Measurements from ENCODE around the gene GCGR.
A peak's percentile ranks its signal among the peaks of the same experiment; 100 is the strongest.

Gene GCGR

GRCh38 chr17:81803728-81804558 is at the start of gene GCGR:
Gene GCGR, plus strand, starts transcription at chr17:81804150. Its CDS starts 4,869 bp downstream, at chr17:81809019.
- no peak for DNase-seq (ENCODE audit: low spot score)

GRCh38 chr17:81792675-81793615 is 11.0 kb upstream of the GCGR start:
- DNase-seq (ENCODE audit: low spot score) = no peak

- DNase-seq (ENCODE audit: low spot score) = no peak
These were observed 9.9 kb upstream of the GCGR start for GRCh38 chr17:81794074-81794476.

GRCh38 chr17:81794509-81794908 is 9.4 kb upstream of the GCGR start:
- no peak for DNase-seq (ENCODE audit: low spot score)

- DNase-seq (ENCODE audit: low spot score) = no peak
These were observed 2.6 kb upstream of the GCGR start for GRCh38 chr17:81801327-81801726.

- no peak for DNase-seq (ENCODE audit: low spot score)
These were observed 1.7 kb upstream of the GCGR start for GRCh38 chr17:81802048-81802758.

GRCh38 chr17:81802856-81803643 is 900 bp upstream of the GCGR start:
- DNase-seq (ENCODE audit: low spot score) = no peak

GRCh38 chr17:81804559-81805399 is 829 bp downstream of the GCGR start:
- DNase-seq (ENCODE audit: low spot score) = no peak

GRCh38 chr17:81805707-81806460 is 1.9 kb downstream of the GCGR start:
- DNase-seq (ENCODE audit: low spot score) = no peak

GRCh38 chr17:81806461-81807209 is 2.7 kb downstream of the GCGR start:
- DNase-seq (ENCODE audit: low spot score) = no peak

- DNase-seq (ENCODE audit: low spot score) = no peak
These were observed 3.3 kb downstream of the GCGR start for GRCh38 chr17:81807210-81807719.

- no peak for DNase-seq (ENCODE audit: low spot score)
These were observed 3.9 kb downstream of the GCGR start for GRCh38 chr17:81807839-81808238.

GRCh38 chr17:81808778-81809555 is 5.0 kb downstream of the GCGR start:
- DNase-seq (ENCODE audit: low spot score) = peak; percentile 60

- DNase-seq (ENCODE audit: low spot score) = no peak
These were observed 5.6 kb downstream of the GCGR start for GRCh38 chr17:81809556-81809998.

GRCh38 chr17:81810476-81810875 is 6.5 kb downstream of the GCGR start:
- no peak for DNase-seq (ENCODE audit: low spot score)

GRCh38 chr17:81810892-81811704 is 7.1 kb downstream of the GCGR start:
- DNase-seq (ENCODE audit: low spot score) = no peak
